Measurements from ENCODE around the gene FGFR1OP2.

DNA sequence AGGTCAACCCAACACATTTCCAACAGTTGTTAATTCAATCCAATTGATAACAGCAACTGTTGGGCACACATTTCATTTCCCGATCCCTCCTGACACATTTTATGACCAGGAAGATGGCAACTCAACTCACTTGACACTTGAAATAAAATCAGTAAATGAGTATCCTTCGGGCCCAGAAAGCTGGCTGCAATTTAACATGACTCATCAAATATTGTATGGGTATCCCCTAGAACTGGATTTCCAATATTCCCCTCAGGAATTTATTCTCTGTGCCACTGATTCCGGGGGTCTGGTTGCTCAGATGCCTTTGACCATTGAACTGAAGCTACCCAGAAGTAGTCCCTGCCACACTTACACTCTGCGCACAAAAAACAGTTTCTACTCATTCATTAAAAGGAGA is 42.6 kb upstream of the FGFR1OP2 start:
- TF ChIP-seq, protein P1, sequence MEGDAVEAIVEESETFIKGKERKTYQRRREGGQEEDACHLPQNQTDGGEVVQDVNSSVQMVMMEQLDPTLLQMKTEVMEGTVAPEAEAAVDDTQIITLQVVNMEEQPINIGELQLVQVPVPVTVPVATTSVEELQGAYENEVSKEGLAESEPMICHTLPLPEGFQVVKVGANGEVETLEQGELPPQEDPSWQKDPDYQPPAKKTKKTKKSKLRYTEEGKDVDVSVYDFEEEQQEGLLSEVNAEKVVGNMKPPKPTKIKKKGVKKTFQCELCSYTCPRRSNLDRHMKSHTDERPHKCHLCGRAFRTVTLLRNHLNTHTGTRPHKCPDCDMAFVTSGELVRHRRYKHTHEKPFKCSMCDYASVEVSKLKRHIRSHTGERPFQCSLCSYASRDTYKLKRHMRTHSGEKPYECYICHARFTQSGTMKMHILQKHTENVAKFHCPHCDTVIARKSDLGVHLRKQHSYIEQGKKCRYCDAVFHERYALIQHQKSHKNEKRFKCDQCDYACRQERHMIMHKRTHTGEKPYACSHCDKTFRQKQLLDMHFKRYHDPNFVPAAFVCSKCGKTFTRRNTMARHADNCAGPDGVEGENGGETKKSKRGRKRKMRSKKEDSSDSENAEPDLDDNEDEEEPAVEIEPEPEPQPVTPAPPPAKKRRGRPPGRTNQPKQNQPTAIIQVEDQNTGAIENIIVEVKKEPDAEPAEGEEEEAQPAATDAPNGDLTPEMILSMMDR (IDR thresholded peaks at IDR 0.05; ENCODE audit: low read depth, low read length) = no peak
- no peak for TF ChIP-seq EZH2phosphoT487 (IDR thresholded peaks at IDR 0.05; ENCODE audit: low read depth)
